ENCODE data around the gene PTPRO.

Gene PTPRO

GRCh38 chr12:15556411-15557102, 234.2 kb downstream of the PTPRO start:
- TF ChIP-seq, protein P1, sequence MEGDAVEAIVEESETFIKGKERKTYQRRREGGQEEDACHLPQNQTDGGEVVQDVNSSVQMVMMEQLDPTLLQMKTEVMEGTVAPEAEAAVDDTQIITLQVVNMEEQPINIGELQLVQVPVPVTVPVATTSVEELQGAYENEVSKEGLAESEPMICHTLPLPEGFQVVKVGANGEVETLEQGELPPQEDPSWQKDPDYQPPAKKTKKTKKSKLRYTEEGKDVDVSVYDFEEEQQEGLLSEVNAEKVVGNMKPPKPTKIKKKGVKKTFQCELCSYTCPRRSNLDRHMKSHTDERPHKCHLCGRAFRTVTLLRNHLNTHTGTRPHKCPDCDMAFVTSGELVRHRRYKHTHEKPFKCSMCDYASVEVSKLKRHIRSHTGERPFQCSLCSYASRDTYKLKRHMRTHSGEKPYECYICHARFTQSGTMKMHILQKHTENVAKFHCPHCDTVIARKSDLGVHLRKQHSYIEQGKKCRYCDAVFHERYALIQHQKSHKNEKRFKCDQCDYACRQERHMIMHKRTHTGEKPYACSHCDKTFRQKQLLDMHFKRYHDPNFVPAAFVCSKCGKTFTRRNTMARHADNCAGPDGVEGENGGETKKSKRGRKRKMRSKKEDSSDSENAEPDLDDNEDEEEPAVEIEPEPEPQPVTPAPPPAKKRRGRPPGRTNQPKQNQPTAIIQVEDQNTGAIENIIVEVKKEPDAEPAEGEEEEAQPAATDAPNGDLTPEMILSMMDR (IDR thresholded peaks at IDR 0.05; ENCODE audit: extremely low read depth, missing control alignments), result no peak
- no peak for DNase-seq (ENCODE audit: low spot score)

DNA sequence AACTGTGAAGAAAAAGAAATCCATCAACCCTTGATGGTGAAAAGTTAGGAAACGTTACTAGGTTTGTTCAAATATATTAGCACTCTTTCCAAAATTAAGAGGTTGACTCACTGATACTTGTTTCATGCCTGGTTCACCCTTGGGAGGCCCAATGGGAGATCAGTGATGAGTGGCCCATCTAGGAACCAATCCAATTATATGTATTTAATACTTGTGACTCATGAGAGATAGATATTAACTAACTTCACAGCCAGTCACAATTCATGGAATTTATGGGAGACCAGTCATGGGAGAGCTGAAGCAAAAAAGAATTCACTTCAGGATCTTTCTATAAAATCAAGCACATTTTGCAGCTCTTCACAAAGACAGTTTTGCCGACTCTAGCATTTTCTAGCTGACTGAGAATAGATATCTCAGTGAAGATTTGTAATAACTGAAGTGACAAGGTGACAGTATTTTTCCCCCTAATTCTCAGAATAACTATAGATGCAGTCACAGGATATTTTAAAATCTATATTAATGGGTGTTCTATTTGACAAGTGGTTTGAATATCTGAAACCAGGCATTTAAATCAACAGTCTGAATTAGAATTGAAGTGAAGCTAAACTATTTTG, 236.7 kb downstream of the PTPRO start:
- no peak for DNase-seq (ENCODE audit: low spot score)

DNA sequence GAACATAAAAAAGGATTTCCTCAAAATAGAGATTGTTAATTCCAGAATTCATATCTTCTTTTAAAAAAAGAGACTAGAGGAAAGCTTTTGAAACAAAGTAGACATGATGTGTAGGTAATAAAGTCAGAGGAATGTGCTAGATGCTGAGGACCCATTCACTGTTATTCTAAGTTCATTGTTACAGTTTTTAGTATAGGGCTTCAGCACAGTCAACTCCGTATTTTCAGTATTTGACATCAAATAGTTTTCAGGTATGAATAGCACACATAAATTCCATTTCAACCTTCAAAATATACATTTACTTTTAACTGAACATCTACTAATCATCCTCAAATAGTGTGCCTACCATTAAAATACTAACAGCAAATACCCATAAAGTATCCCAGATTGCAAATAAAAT, 239.1 kb downstream of the PTPRO start:
- TF ChIP-seq, protein P1 (IDR thresholded peaks at IDR 0.05; ENCODE audit: extremely low read depth, missing control alignments), result no peak
- no peak for DNase-seq (ENCODE audit: low spot score)

More for the DNA sequence above, 236.7 kb downstream of the PTPRO start:
- TF ChIP-seq, protein P1 (IDR thresholded peaks at IDR 0.05; ENCODE audit: extremely low read depth, missing control alignments), result no peak

- DNase-seq (ENCODE audit: low spot score), result no peak
- TF ChIP-seq, protein P1 (IDR thresholded peaks at IDR 0.05; ENCODE audit: extremely low read depth, missing control alignments), result no peak
Observed at GRCh38 chr12:15562263-15562662, 240.0 kb downstream of the PTPRO start.

DNA sequence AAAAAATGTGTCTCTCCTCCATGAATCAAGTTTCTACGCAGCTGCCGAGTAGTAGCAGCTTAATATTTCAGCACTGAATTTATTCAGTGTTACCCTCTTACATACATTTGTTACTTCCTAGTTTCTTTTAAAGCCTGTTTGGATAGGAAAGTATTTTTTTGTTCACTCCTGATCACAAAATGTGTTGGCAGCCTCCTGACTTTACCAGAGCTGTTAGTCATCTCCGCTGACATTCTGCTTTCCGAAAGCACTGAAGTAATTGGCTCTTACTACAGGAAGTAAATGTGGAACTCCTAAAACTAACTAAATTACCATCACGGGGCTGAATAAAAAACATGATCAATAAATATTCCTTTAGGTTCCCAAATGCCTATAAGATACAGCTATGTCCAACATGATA, 241.4 kb downstream of the PTPRO start:
- DNase-seq (ENCODE audit: low spot score), result no peak

DNA sequence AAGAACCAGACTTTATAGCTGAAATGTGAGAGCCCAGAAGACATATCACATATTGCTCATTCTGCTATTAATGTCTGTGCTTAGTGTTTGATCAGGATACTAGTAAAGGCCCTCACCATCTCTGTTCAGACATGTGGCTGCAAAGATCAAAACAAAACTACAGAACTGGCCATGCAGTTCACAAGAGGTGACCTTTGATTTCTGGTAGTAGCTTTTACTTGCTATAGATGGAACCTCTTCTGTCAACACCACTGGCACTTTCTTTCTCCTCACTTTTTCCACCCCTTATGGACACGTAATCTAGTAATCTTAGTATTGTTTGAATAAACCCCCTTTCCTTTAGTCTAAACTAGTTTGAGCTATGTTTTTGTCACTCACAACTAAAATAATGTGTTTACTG, 252.0 kb downstream of the PTPRO start:
- TF ChIP-seq, protein P1 (IDR thresholded peaks at IDR 0.05; ENCODE audit: extremely low read depth, missing control alignments), result no peak
- DNase-seq (ENCODE audit: low spot score), result no peak

More for the DNA sequence above, 241.4 kb downstream of the PTPRO start:
- TF ChIP-seq, protein P1 (IDR thresholded peaks at IDR 0.05; ENCODE audit: extremely low read depth, missing control alignments), result no peak

- TF ChIP-seq, protein P1 (IDR thresholded peaks at IDR 0.05; ENCODE audit: extremely low read depth, missing control alignments), result no peak
- no peak for DNase-seq (ENCODE audit: low spot score)
Observed at GRCh38 chr12:15575671-15576541, 253.6 kb downstream of the PTPRO start.

Measured in GM20000 (cell line).